ENCODE results near the gene FAHD1.
A peak's percentile ranks its signal among the peaks of the same experiment; 100 is the strongest.
"Not testable (repeated sequence)": the region's sequence is repeated elsewhere in the genome, so short reads cannot be mapped to it uniquely, and the experiment has no call there.

Gene FAHD1

GRCh38 chr16:1851793-1852192 is 24.8 kb downstream of the FAHD1 start:
- no peak for FAIRE-seq

- FAIRE-seq: no peak
Measured at GRCh38 chr16:1857433-1858097, 30.6 kb downstream of the FAHD1 start.

DNA sequence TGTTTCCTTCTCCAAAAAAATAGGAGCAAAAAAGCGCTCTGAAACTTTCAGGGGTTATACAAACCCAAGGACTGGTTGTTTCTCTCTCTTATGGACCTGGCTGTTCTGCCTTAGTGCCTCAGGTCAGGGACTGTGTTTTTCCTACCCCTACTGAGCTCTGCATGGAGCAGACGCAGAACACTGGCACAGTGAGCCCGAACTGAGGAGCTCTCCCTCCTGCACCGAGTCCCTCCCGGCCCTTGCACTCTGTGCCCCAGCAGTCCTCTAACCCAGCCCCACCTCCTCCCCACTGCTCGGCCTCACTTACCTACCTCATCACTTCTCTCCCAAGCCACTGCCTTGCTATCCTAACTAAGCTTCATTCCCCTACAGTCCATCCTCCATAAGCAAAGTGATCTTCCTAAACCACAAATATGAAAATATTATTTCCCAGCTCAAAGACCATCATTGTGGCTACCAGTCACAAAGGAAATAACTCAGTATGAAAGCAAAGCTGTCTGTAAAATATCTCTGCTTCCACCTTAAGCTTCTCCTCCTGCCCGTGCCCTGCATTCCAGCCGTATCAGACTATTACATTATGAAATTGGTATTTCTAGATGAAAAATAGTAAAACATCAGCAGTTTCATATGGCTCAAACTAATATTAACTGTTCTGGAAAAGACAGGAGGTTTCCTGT is 31.3 kb downstream of the FAHD1 start:
- no peak for FAIRE-seq

DNA sequence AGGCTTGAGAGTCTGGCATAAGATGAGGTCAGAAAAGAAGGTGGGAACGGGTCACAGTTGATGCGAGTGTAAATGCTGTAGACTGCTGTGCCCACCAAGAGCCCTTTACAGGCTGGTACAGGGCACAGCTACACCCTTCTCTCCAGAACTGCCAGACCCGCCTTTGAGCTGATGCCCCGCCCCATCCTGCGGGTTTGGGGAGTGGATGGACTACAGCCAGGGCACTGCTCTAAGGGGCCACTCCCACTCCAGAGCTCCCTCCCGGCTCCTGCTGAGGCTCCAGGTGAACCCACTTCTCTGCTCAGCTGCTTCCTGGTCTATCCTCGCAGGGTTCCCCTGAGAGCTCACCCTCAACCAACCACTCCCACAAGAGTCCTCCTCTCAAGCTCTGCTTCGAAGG is 32.6 kb downstream of the FAHD1 start:
- FAIRE-seq: no peak

GRCh38 chr16:1861730-1862129 is 34.7 kb downstream of the FAHD1 start:
- no peak for FAIRE-seq

- FAIRE-seq: no peak
Measured at GRCh38 chr16:1862394-1862793, 35.4 kb downstream of the FAHD1 start.

DNA sequence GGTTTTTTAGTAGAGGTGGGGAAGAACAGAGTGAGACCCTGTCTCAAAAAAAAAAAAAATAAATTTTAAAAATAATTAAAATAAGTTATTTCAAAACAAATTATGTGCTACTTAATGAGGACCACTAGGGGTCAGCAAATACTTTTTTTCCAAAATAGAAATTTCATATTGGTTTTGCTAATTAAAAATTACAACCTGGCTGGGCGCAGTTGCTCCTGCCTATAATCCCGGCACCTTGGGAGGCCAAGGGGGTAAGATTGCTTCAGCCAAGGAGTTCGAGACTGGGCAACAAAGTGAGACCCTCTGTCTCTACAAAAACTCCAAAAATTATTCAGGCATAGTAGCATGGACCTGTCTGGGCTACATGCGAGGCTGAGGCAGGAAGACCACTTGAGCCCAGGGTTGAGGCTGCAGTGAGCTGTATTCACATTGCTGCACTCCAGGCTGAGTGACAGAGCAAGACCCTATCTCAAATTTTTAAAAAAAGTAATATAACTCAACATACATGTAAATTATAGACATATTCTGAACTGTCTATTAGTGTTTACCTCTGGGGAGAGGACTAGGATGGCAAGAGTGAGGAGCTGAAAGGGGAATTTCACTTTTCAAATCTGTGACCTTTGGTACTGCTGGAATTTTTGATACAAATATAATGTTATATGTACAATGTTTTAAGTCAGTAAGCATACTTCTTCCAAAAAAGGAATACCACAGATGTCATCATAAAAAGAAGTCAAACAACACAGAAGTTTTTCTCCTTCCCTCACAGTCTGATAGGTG is 36.9 kb downstream of the FAHD1 start:
- FAIRE-seq: peak; percentile 85

DNA sequence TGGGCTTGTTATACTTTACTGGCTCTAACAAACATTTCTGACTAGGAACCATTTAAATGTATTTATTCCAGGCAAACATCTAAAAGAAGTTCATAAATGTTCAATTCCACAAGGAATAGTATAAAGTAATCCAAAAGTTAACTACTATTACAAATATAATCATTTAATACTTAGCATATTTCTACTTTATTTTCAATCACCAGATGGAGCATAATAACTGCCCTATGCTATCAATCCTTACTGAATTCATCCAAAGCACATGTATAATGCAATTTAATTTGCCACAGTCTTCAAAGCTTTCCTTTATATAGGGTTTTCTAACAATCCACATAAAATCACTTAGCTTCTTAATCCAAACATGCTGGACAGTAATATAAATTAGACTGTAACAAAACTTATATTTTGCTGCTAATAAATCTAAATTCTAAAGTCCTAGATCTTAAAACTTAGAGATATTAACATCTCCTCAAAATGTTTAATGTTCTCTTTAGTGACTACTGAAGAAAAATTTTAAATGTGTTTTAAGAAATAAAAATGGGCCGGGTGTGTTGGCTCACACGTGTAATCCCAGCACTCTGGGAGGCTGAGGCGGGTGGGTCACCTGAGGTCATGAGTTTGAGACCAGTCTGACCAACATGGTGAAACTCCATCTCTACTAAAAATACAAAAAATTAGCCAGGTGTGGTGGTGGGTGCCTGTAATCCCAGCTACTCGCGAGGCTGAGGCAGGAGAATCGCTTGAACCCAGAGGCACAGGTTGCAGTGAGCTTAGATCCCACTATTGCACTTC is 39.1 kb downstream of the FAHD1 start:
- FAIRE-seq: no peak

DNA sequence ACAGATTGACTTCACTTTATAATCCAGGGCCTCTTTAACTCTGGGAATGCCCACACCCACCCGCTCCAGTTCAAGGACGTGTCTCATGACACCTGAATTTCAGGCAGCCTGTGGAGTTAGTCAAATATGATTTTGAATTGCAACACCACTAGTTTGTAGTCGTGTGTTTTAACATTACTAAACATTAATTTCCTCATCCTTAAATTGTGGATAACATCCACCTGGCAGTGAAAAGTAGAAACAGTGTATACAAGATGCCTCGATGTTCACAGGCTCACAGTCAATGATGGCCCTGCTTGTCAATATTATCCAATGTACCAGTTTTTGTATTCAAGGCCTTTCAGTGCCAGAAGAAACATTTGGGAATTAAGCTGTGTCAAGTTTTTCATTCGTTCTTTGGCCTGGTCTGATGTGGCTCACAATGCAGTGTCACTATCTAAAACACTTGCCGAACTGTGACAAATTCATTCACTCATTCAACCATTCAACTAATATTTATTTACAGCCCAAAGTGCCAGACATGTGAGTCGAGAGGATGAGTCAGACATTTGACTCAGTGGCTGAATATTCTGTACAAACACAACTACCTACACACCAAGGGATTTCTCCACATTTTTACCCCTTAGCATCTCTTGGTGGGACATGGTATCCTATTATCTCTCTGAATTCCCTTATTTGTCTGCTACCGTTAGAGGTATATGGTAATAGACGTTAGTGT is 43.5 kb downstream of the FAHD1 start:
- no peak for FAIRE-seq

GRCh38 chr16:1871974-1872635 is 45.1 kb downstream of the FAHD1 start, which contains the start of gene MEIOB:
Gene MEIOB (minus strand): TSS chr16:1872164. CDS start chr16:1868175, 3,989 bp downstream.
- FAIRE-seq: no peak

- FAIRE-seq: no peak
Measured at GRCh38 chr16:1874854-1875253, 47.8 kb downstream of the FAHD1 start.

DNA sequence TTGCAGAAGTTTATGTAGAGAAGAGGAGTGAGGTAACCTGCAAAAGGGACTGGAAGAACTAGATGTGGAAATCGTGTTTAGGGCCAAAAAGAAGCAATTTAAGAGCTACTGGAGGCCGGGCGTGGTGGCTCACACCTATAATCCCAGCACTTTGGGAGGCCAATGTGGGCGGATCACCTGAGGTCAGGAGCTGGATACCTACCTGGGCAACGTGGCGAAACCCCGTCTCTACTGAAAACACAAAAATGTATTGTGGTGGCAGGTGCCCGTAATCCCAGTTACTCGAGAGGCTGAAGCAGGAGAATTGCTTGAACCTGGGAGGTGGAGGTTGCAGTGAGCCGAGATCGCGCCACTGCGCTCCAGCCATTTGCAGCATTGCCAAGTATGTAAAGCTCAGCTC is 49.1 kb downstream of the FAHD1 start:
- not testable (repeated sequence) for FAIRE-seq

GRCh38 chr16:1876468-1876867 is 49.5 kb downstream of the FAHD1 start:
- FAIRE-seq: no peak

DNA sequence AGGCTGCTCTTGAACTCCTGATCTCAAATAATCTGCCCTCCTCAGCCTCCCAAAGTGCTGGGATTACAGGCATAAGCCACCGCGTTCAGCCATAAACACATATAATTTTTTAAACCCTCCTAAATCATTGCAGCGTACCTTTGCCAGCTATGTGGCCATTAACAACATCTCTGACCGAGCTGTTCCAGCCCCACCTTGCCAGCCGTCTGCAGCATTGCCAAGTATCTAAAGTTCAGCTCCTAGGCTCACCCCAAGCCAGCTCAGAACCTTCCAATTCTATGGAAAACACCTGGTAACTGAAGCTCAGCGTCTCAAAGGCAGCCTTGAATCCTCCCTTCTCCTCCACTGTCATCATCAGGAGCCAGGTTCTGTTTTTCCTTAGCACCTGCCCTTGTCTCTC is 50.1 kb downstream of the FAHD1 start:
- no peak for FAIRE-seq

GRCh38 chr16:1877804-1878203 is 50.8 kb downstream of the FAHD1 start:
- no peak for FAIRE-seq

DNA sequence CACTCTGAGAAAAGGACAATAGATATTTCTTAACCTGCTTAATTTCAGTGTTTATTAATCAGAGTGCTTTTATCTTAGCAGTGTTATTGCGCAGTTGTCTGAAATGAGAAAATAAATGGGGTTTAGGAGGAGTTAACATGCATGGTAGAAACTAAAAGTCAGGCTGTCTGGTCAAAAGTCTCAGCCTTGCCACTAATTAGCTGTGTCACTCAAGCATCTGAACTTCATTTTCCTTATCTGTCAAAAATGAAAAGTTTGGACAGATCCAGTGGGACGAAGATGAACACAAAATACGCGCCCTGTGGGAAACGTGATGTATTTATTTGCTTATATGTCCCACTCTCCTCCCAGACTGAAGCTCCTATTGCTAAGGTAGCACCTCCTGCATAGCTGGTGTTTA is 51.2 kb downstream of the FAHD1 start:
- FAIRE-seq: no peak
